ENCODE data around the gene ABCB11.

- TF ChIP-seq CTCF (IDR thresholded peaks at IDR 0.05) (no peak), REST (IDR thresholded peaks at IDR 0.05; ENCODE audit: insufficient read depth in 1 of 2, low read depth in 2 of 2, low read length in 1 of 2) (no peak), SIN3A (IDR thresholded peaks at IDR 0.05; ENCODE audit: borderline replicate concordance, insufficient read depth, low read depth, low read length) (no peak), POLR2AphosphoS5 (IDR thresholded peaks at IDR 0.05; ENCODE audit: low read depth, low read length) (no peak), TCF7L2 (IDR thresholded peaks at IDR 0.05; ENCODE audit: low read depth, low read length) (no peak)
Observed at GRCh38 chr2:169050476-169051240, 19.5 kb upstream of the ABCB11 start.
